ENCODE results near the gene BGN.

DNA sequence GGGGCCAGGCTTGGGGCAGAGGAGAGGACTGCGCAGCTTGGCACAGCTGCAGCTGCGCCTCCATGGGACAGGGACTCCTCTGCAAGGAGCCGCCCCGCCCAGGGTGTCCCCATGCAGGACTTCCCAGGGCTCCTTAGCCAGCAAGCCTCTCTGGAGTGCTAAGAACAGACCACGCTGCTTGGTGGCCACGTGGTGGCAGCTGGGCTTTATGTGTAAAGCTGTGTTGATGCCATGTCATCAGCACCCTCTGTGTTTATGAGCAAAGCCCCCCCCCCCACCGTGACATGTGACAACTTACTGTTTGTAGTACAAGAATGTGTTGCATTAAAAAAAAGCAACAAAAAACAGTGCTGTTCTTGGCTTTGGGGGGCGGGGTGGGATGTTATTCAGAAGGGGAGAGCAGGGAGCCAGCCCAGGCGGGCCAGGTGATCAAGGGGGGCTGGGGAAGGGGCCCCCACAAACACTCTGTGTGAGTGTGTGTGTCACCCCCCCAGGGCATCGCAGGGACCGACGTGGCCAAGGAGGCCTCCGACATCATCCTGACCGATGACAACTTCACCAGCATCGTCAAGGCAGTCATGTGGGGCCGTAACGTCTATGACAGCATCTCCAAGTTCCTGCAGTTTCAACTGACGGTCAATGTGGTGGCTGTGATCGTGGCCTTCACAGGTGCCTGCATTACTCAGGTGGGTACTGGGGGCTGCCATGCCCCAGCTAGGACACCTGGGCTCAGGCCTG, 63.0 kb downstream of the BGN start:
- TF ChIP-seq CTCF (conservative IDR thresholded peaks at IDR 0.05) (no peak), EZH2 (IDR thresholded peaks at IDR 0.05; ENCODE audit: low read depth) (no peak)
